Stomach (tissue), 4 donors: ENCODE measurements around the gene PLXDC1.

Experiments used
- EP300 ChIP-seq: sonication (generic); formaldehyde crosslinking; IDR thresholded peaks from one replicate; pipeline ENCODE4 v1.6.1; 2017; ENCODE audit warnings: antibody characterized with exemption
- POLR2A ChIP-seq, 4 donors: fragments of 450-650 bp; IDR thresholded peaks; one replicate each; pipeline ENCODE4 v1.6.1; 2016; ENCODE audit warnings: antibody characterized with exemption in 4 of 4, control low read depth in 2 of 4, mild to moderate bottlenecking in 1 of 4, moderate library complexity in 1 of 4
- POLR2AphosphoS5 ChIP-seq, 3 donors: sonication (generic); formaldehyde crosslinking; IDR thresholded peaks; one replicate each; pipeline ENCODE4 v1.6.1; 2016; ENCODE audit warnings: antibody characterized with exemption in 3 of 3
- TF ChIP-seq, protein P1 (sequence below), 7 experiments: fragments of 450-650 bp in 4 of 7; fragments of 200-600 bp in 3 of 7; sonication (generic) in 3 of 7; IDR thresholded peaks; one replicate each; pipeline ENCODE4 v1.5.1; 2016 to 2019; ENCODE audit warnings: antibody characterized with exemption in 7 of 7, control low read depth in 2 of 7, mild to moderate bottlenecking in 1 of 7

- TF ChIP-seq EP300 (no peak), POLR2AphosphoS5 (IDR thresholded peaks at IDR 0.05) (no peak), POLR2A (IDR thresholded peaks at IDR 0.05) (no peak)
- TF ChIP-seq, protein P1, sequence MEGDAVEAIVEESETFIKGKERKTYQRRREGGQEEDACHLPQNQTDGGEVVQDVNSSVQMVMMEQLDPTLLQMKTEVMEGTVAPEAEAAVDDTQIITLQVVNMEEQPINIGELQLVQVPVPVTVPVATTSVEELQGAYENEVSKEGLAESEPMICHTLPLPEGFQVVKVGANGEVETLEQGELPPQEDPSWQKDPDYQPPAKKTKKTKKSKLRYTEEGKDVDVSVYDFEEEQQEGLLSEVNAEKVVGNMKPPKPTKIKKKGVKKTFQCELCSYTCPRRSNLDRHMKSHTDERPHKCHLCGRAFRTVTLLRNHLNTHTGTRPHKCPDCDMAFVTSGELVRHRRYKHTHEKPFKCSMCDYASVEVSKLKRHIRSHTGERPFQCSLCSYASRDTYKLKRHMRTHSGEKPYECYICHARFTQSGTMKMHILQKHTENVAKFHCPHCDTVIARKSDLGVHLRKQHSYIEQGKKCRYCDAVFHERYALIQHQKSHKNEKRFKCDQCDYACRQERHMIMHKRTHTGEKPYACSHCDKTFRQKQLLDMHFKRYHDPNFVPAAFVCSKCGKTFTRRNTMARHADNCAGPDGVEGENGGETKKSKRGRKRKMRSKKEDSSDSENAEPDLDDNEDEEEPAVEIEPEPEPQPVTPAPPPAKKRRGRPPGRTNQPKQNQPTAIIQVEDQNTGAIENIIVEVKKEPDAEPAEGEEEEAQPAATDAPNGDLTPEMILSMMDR (IDR thresholded peaks at IDR 0.05): no peak
Observed at GRCh38 chr17:39071573-39071972, 79.9 kb downstream of the PLXDC1 start.
